Panc1 (cell line): ENCODE data around the gene TOGARAM2. TPM values are rescaled to one million over a fixed set of nuclear protein-coding genes. Genes with fewer than 3 reads are reported as not detected.

ENCODE experiments used
- ATAC-seq: fragments of 200-7000 bp; cut with Tn5 transposase; 2 replicates; pipeline ENCODE4 v1.9.1; 2020; ENCODE audit warnings: mild to moderate bottlenecking, moderate library complexity
- BruUV-seq: library from RNA; stranded (reverse); fragments of 400-500 nt; replicated peaks from 2 replicates; lab custom pipeline; 2021; lab: Mats Ljungman, UMichigan
- CTCF ChIA-PET: fragments of 300-600 bp; sonication (Branson Sonifier 250); formaldehyde crosslinking; loops from one replicate; lab custom pipeline; 2022; ENCODE audit warnings: antibody characterized with exemption; lab: Charles Lee
- POLR2A ChIA-PET: fragments of 300-600 bp; sonication (Branson Sonifier 250); formaldehyde crosslinking; loops from one replicate; lab custom pipeline; 2022; ENCODE audit warnings: antibody characterized with exemption; lab: Charles Lee
- DNase-seq: peaks from one replicate; pipeline ENCODE4 v3.0.0-alpha.2; 2010; ENCODE audit warnings: low read depth, low spot score
- H3K27ac ChIP-seq: 2 replicates; pipeline ENCODE4 v1.5.1; 2011; ENCODE audit warnings: mild to moderate bottlenecking, low read length, inconsistent platforms
- H3K27me3 ChIP-seq: fragments of 200-500 bp; sonication (Bioruptor generic); 2 replicates; pipeline ENCODE4 v1.6.0; 2014; ENCODE audit warnings: low read length, inconsistent platforms; ENCODE audit not compliant: control insufficient read depth, insufficient read depth
- H3K36me3 ChIP-seq: fragments of 200-500 bp; sonication (Bioruptor generic); 2 replicates; pipeline ENCODE4 v1.5.1; 2014; ENCODE audit warnings: inconsistent platforms, mild to moderate bottlenecking, low read length, moderate library complexity; ENCODE audit not compliant: control insufficient read depth, insufficient read depth
- H3K4me1 ChIP-seq: 2 replicates; pipeline ENCODE4 v1.5.1; 2011; ENCODE audit warnings: inconsistent platforms, mild to moderate bottlenecking, low read length, moderate library complexity; ENCODE audit not compliant: control insufficient read depth, insufficient read depth
- H3K4me3 ChIP-seq, 2 experiments: 2 replicates each; pipeline ENCODE4 v1.5.1; 2011 to 2012; ENCODE audit warnings: low read depth in 2 of 2, low read length in 2 of 2, mild to moderate bottlenecking in 2 of 2, inconsistent platforms in 1 of 2, moderate library complexity in 1 of 2
- H3K9me3 ChIP-seq: fragments of 200-500 bp; sonication (Bioruptor generic); 2 replicates; pipeline ENCODE4 v1.5.1; 2014; ENCODE audit warnings: low read depth, mild to moderate bottlenecking, inconsistent platforms, low read length, moderate library complexity; ENCODE audit not compliant: control insufficient read depth, insufficient read depth
- CTCF ChIP-seq: fragments of 450-650 bp; IDR thresholded peaks from 2 replicates; pipeline ENCODE4 v1.5.1; 2017; ENCODE audit warnings: mild to moderate bottlenecking
- POLR2AphosphoS5 ChIP-seq: IDR thresholded peaks from 2 replicates; pipeline ENCODE4 v1.6.1; 2012; ENCODE audit warnings: mild to moderate bottlenecking, low read depth, low read length, moderate library complexity
- REST ChIP-seq, 2 experiments: IDR thresholded peaks; 2 replicates each; pipeline ENCODE4 v1.6.1; 2011 to 2012; ENCODE audit warnings: low read depth in 2 of 2, control low read depth in 1 of 2, low read length in 1 of 2, mild to moderate bottlenecking in 1 of 2, moderate library complexity in 1 of 2; ENCODE audit not compliant: insufficient read depth in 1 of 2
- SIN3A ChIP-seq: IDR thresholded peaks from 2 replicates; pipeline ENCODE4 v1.6.1; 2012; ENCODE audit warnings: low read depth, mild to moderate bottlenecking, low read length, moderate library complexity, borderline replicate concordance; ENCODE audit not compliant: insufficient read depth
- TCF7L2 ChIP-seq: IDR thresholded peaks from 2 replicates; pipeline ENCODE4 v1.6.1; 2011; ENCODE audit warnings: mild to moderate bottlenecking, low read depth, low read length, inconsistent platforms
- in situ Hi-C: cut with HindIII; loops from 2 replicates; pipeline ENCODE4 v1.10.0; 2016; ENCODE audit warnings: low sequenced_read_pairs, low pct_unique_long_range_greater_than_20kb
- intact Hi-C: fragments of 100-400 bp; cut with micrococcal nuclease; formaldehyde crosslinking; loops from one replicate; pipeline ENCODE4 v1.10.0; 2022; ENCODE audit not compliant: unreplicated experiment
- total RNA-seq: library from RNA; stranded (reverse); gene quantifications from one replicate; pipeline ENCODE4 v1.2.1, GENCODE V29; 2021; ENCODE audit not compliant: unreplicated experiment

Gene TOGARAM2
- total RNA-seq, 1 experiment from 2014 or later = 0.44 TPM

GRCh38 chr2:29061616-29062015 lies 80.5 kb downstream of the TOGARAM2 start:
- BruUV-seq = no TSS peak
- in situ Hi-C loops (no loop called here), intact Hi-C loops (no loop called here)
- TF ChIP-seq TCF7L2 = no peak
- TF ChIP-seq CTCF = no peak
- TF ChIP-seq POLR2AphosphoS5 = no peak
- TF ChIP-seq SIN3A = no peak
- no peak for TF ChIP-seq REST (IDR thresholded peaks at IDR 0.05; ENCODE audit: insufficient read depth in 1 of 2, low read depth in 2 of 2, low read length in 1 of 2)
- ATAC-seq (no peak), DNase-seq (no peak)
- H3K4me3 ChIP-seq = no peak overlapping the region
- H3K36me3 ChIP-seq = no peaks in the 10 kb centered on the region
- no peaks in the 10 kb centered on the region for H3K9me3 ChIP-seq
- ChIA-PET CTCF (no interaction called here), POLR2A (no interaction called here)
- no peak overlapping the region for H3K27ac ChIP-seq
- no peaks in the 10 kb centered on the region; the same call in 1 of the 2 replicates for H3K4me1 ChIP-seq
- H3K27me3 ChIP-seq = no peaks in the 10 kb centered on the region

GRCh38 chr2:29062371-29062770 lies 81.3 kb downstream of the TOGARAM2 start:
- ATAC-seq (no peak), DNase-seq (no peak)
- TF ChIP-seq CTCF (no peak), REST (IDR thresholded peaks at IDR 0.05; ENCODE audit: insufficient read depth in 1 of 2, low read depth in 2 of 2, low read length in 1 of 2) (no peak), SIN3A (no peak)
- H3K36me3 ChIP-seq = no peaks in the 10 kb centered on the region
- H3K4me3 ChIP-seq = no peak overlapping the region
- no peaks in the 10 kb centered on the region for H3K27me3 ChIP-seq
- H3K4me1 ChIP-seq = no peaks in the 10 kb centered on the region; the same call in 1 of the 2 replicates
- POLR2A ChIA-PET = no interaction called here
- CTCF ChIA-PET = no interaction called here
- no peaks in the 10 kb centered on the region for H3K9me3 ChIP-seq
- in situ Hi-C loops (no loop called here), intact Hi-C loops (no loop called here)
- no peak overlapping the region; the same call in 1 of the 2 replicates for H3K27ac ChIP-seq
- BruUV-seq = no TSS peak
